SK-N-SH treated with all-trans-retinoic acid at 6 μM for 48 hours (cell line): ENCODE data around the gene SRP14.

Source experiments
- GLIS3 ChIP-seq: fragments of 250-450 bp; sonication (Bioruptor Pico); IDR thresholded peaks from 2 replicates; pipeline ENCODE4 v1.5.0; 2020; ENCODE audit warnings: mild to moderate bottlenecking, moderate library complexity
- RARB ChIP-seq: fragments of 250-450 bp; sonication (Bioruptor Pico); IDR thresholded peaks from 2 replicates; pipeline ENCODE4 v1.8.0; 2021; ENCODE audit warnings: mild to moderate bottlenecking, moderate library complexity
- ZFP3 ChIP-seq: fragments of 250-450 bp; sonication (Bioruptor Pico); IDR thresholded peaks from 2 replicates; pipeline ENCODE4 v1.5.0; 2020; ENCODE audit warnings: mild to moderate bottlenecking, moderate library complexity
- ZNF565 ChIP-seq: fragments of 450-650 bp; formaldehyde crosslinking; conservative IDR thresholded peaks from 2 replicates; pipeline ENCODE4 v1.5.0; 2020; ENCODE audit warnings: low read depth, mild to moderate bottlenecking, moderate library complexity
- TF ChIP-seq, protein P1 (sequence below): fragments of 250-450 bp; sonication (Bioruptor Pico); IDR thresholded peaks from 2 replicates; pipeline ENCODE4 v1.8.0; 2020; ENCODE audit warnings: mild to moderate bottlenecking, moderate library complexity, borderline replicate concordance

DNA sequence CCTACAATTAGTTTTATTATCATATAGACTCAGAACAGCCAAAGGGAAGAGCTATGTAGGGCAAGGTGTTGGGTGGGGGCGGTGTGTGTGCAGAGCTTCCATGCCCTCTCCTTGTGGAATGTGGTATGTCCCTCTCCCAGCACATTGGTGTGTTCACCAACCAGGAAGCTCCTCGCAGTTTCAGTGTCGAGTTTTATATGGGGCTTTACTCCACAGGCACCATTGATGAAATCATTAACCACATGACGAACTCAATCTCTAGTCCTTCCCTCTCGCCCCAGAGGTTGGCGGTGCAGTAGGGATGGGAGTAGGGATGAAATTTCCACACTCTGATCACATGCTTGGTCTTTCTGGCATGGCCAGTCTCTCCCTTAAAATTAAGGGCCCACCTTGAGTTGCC, 13.6 kb upstream of the SRP14 start:
- TF ChIP-seq RARB (no peak), ZNF565 (CRISPR knock-in tag) (no peak), ZFP3 (no peak), GLIS3 (no peak)
- TF ChIP-seq, protein P1, sequence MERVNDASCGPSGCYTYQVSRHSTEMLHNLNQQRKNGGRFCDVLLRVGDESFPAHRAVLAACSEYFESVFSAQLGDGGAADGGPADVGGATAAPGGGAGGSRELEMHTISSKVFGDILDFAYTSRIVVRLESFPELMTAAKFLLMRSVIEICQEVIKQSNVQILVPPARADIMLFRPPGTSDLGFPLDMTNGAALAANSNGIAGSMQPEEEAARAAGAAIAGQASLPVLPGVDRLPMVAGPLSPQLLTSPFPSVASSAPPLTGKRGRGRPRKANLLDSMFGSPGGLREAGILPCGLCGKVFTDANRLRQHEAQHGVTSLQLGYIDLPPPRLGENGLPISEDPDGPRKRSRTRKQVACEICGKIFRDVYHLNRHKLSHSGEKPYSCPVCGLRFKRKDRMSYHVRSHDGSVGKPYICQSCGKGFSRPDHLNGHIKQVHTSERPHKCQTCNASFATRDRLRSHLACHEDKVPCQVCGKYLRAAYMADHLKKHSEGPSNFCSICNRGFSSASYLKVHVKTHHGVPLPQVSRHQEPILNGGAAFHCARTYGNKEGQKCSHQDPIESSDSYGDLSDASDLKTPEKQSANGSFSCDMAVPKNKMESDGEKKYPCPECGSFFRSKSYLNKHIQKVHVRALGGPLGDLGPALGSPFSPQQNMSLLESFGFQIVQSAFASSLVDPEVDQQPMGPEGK (CRISPR knock-in tag) = no peak
